Esophagus squamous epithelium (tissue), 4 donors: ENCODE results near the gene ZNF138.

ENCODE experiments used
- POLR2A ChIP-seq, 4 donors: fragments of 450-650 bp; IDR thresholded peaks; one replicate each; pipeline ENCODE4 v1.6.1; 2017; ENCODE audit warnings: antibody characterized with exemption in 4 of 4, mild to moderate bottlenecking in 4 of 4, moderate library complexity in 3 of 4
- TF ChIP-seq, protein P1 (sequence below), 6 experiments: fragments of 450-650 bp in 4 of 6; fragments of 200-600 bp in 2 of 6; sonication (generic) in 2 of 6; IDR thresholded peaks; one replicate each; pipeline ENCODE4 v1.5.1; 2016 to 2019; ENCODE audit warnings: antibody characterized with exemption in 6 of 6, mild to moderate bottlenecking in 4 of 6, moderate library complexity in 4 of 6

DNA sequence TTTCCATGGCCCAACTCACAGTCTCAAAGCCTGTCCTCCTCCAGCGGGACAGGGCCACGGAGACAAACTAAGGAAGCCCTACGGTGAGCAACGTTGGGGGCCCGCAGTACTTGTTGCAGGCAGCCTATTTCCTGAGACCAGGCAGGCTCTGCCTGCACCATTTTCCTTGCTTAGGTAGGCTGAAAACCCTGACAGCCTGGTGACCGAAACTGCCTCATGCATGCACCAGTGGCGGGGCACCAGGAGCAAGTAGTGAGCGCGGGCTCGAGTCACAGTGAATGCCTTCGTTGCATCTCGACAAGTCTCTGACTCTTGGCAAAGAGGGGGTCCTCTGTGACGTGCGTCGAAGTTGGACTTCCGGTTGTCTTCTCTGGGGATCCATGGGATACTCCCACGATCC is 85.6 kb downstream of the ZNF138 start:
- TF ChIP-seq, protein P1, sequence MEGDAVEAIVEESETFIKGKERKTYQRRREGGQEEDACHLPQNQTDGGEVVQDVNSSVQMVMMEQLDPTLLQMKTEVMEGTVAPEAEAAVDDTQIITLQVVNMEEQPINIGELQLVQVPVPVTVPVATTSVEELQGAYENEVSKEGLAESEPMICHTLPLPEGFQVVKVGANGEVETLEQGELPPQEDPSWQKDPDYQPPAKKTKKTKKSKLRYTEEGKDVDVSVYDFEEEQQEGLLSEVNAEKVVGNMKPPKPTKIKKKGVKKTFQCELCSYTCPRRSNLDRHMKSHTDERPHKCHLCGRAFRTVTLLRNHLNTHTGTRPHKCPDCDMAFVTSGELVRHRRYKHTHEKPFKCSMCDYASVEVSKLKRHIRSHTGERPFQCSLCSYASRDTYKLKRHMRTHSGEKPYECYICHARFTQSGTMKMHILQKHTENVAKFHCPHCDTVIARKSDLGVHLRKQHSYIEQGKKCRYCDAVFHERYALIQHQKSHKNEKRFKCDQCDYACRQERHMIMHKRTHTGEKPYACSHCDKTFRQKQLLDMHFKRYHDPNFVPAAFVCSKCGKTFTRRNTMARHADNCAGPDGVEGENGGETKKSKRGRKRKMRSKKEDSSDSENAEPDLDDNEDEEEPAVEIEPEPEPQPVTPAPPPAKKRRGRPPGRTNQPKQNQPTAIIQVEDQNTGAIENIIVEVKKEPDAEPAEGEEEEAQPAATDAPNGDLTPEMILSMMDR (IDR thresholded peaks at IDR 0.05), result no peak
- TF ChIP-seq POLR2A (IDR thresholded peaks at IDR 0.05), result no peak
